Adrenal gland (tissue), 5 donors: ENCODE data around the gene DPM2.

Source experiments
- POLR2A ChIP-seq, 2 donors: fragments of 450-650 bp; IDR thresholded peaks; one replicate each; pipeline ENCODE4 v1.6.1; 2017; ENCODE audit warnings: antibody characterized with exemption in 2 of 2, mild to moderate bottlenecking in 2 of 2, moderate library complexity in 1 of 2
- TF ChIP-seq, protein P1 (sequence below), 6 experiments: fragments of 450-650 bp in 4 of 6; fragments of 200-600 bp in 2 of 6; sonication (generic) in 1 of 6; IDR thresholded peaks; 1 replicate in 5 of 6; 2 replicates in 1 of 6; pipeline versions ENCODE4 v1.5.1 to v1.8.0; 2016 to 2021; ENCODE audit warnings: antibody characterized with exemption in 6 of 6, mild to moderate bottlenecking in 2 of 6, moderate library complexity in 1 of 6
- donor health status: DM: no; HTN: no; CAD: no.

DNA sequence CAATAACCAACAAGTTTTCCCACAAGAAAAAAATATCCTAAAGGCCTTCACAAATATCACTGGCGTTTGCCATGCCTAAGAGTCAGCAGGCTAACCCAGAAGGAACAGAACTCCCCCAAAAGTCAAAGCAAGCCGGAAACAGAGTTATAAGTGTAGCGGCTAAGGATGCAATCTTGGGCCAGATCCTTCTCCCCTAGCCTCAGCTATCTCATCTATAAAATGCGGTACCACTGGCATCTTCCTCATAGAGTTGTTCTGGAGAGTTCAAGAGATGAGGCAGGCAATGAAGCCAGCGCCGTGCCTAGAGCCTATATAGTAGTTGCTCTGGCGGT, 632 bp downstream of the DPM2 start:
- TF ChIP-seq, protein P1, sequence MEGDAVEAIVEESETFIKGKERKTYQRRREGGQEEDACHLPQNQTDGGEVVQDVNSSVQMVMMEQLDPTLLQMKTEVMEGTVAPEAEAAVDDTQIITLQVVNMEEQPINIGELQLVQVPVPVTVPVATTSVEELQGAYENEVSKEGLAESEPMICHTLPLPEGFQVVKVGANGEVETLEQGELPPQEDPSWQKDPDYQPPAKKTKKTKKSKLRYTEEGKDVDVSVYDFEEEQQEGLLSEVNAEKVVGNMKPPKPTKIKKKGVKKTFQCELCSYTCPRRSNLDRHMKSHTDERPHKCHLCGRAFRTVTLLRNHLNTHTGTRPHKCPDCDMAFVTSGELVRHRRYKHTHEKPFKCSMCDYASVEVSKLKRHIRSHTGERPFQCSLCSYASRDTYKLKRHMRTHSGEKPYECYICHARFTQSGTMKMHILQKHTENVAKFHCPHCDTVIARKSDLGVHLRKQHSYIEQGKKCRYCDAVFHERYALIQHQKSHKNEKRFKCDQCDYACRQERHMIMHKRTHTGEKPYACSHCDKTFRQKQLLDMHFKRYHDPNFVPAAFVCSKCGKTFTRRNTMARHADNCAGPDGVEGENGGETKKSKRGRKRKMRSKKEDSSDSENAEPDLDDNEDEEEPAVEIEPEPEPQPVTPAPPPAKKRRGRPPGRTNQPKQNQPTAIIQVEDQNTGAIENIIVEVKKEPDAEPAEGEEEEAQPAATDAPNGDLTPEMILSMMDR (IDR thresholded peaks at IDR 0.05): no peak
- TF ChIP-seq POLR2A (IDR thresholded peaks at IDR 0.05): no peak
